ENCODE measurements around the gene FBXO47. TPM values are rescaled to one million over a fixed set of nuclear protein-coding genes. Genes with fewer than 3 reads are reported as not detected.
A peak's percentile ranks its signal among the peaks of the same experiment; 100 is the strongest.

Gene FBXO47
- total and polyA plus RNA-seq, 2 of the 13 experiments (the other 11 are each of a cell fraction or from before 2014, with no cell fraction given), result not detected

GRCh38 chr17:38897671-38898290 is 69.4 kb downstream of the FBXO47 start (continued):
- TF ChIP-seq ZNF670 (CRISPR knock-in tag; IDR thresholded peaks at IDR 0.05; ENCODE audit: borderline replicate concordance) (no peak), KLF15 (CRISPR knock-in tag; IDR thresholded peaks at IDR 0.05; ENCODE audit: borderline replicate concordance) (no peak), SNAPC2 (CRISPR knock-in tag; IDR thresholded peaks at IDR 0.05) (no peak), HNF1B (CRISPR knock-in tag; IDR thresholded peaks at IDR 0.05) (peak; percentile 42; the same call in 1 of the 2 replicates), SOX6 (IDR thresholded peaks at IDR 0.05) (no peak), SOX6 (CRISPR knock-in tag; IDR thresholded peaks at IDR 0.05) (0 out of 2 replicates have a peak, but pooled peaks have one; percentile 22), ZSCAN30 (CRISPR knock-in tag; IDR thresholded peaks at IDR 0.05) (no peak), NR2C2 (CRISPR knock-in tag; IDR thresholded peaks at IDR 0.05; ENCODE audit: borderline replicate concordance) (peak; percentile 62; the same call in 1 of the 2 replicates), ARID4A (CRISPR knock-in tag; IDR thresholded peaks at IDR 0.05; ENCODE audit: borderline replicate concordance) (0 out of 2 replicates have a peak, but pooled peaks have one; percentile 5), ADNP (CRISPR knock-in tag; IDR thresholded peaks at IDR 0.05) (peak; percentile 67; the same call in 1 of the 2 replicates), POLR2AphosphoS2 (IDR thresholded peaks at IDR 0.05; ENCODE audit: low read depth, low read length) (0 out of 2 replicates have a peak, but pooled peaks have one; percentile 55), HDAC2 (CRISPR knock-in tag; IDR thresholded peaks at IDR 0.05) (0 out of 2 replicates have a peak, but pooled peaks have one; percentile 16), SSRP1 (CRISPR knock-in tag; IDR thresholded peaks at IDR 0.05) (peak; percentile 53; the same call in 1 of the 2 replicates), SAFB2 (CRISPR knock-in tag; IDR thresholded peaks at IDR 0.05; ENCODE audit: borderline replicate concordance, low read depth) (0 out of 2 replicates have a peak, but pooled peaks have one; percentile 30), PAXIP1 (CRISPR knock-in tag; conservative IDR thresholded peaks at IDR 0.05) (peak; percentile 79), MED1 (CRISPR knock-in tag; IDR thresholded peaks at IDR 0.05) (peak; percentile 3; the same call in 1 of the 2 replicates), ZNF292 (CRISPR knock-in tag; IDR thresholded peaks at IDR 0.05; ENCODE audit: borderline replicate concordance, low read depth) (0 out of 2 replicates have a peak, but pooled peaks have one; percentile 9), ZNF629 (CRISPR knock-in tag; conservative IDR thresholded peaks at IDR 0.05) (peak; percentile 78)

Measured in HepG2 (cell line).